DMS53 treated with DMSO at 0.1 percent for 48 hours (cell line): Measurements from ENCODE around the gene MICU1.
"Not testable (repeated sequence)": the region's sequence is repeated elsewhere in the genome, so short reads cannot be mapped to it uniquely, and the experiment has no call there.

Experiments
- DNase-seq: peaks from one replicate; lab custom pipeline; 2025; ENCODE audit not compliant: unreplicated experiment; lab: John Stamatoyannopoulos, UW

The MICU1 gene

DNA sequence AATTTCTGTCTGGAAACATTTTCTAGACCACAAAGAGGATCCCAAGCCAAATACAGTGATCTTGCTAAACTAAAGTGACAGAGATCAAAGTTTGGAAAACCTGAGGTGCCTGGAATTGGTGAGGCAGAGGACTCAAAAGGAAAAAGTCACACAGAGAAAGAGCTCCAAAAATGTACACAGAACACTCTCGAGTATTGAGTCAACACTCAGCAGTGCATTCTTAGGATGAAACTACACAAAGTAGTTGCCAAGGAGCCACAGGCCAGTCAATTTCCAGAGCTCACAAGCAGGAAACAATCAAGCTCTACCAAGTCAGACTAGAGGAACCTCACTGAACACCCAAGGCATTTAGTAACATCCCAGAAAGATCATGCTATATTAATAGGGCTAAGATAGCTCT lies 61.3 kb downstream of the MICU1 start:
- DNase-seq = no peak

DNA sequence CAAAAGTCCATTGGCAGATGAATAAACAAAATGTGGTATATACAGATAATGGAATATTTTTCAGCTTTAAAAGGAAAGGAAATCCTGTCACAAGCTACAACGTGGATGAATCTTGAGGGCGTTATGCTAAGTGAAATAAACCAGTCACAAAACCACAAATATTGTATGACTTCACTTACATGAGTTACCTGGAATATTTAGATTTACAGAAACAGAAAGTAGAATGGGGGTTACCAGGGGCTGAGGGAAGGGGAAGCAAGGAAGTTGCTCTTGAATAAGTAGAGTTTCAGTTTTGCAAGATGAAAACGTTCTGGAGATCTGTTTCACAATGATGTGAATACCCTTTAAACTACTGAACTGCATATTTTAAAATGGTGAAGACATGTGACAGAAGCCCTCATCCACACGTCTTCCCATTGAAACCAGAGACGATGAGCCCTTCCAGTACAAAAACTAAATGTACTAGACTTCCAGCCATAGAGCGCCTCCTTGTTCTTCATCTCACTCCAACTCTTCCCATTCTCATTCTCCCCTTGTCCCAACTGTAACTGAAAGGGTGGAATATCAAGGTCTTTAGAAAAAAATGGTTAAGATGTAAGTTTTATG lies 62.4 kb downstream of the MICU1 start:
- DNase-seq = no peak

DNA sequence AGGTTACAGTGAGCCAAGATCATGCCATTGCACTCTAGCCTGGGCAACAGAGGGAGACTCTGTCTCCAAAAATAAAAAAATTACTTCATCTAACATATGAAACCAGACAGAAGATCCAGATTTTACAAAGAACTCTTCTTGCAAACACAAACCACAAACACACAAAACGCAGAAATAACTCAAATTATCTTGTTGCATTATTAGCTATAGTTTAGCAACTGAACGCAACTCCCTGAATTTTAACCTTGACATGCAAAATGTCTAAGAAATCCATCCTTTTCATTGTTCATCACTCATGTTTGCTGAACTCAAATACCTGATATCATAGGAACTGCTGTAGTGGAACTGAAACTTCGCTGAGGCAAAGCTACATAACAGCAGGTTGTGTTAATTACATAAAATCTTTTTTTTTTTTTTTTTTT lies 64.1 kb downstream of the MICU1 start:
- no peak for DNase-seq

DNA sequence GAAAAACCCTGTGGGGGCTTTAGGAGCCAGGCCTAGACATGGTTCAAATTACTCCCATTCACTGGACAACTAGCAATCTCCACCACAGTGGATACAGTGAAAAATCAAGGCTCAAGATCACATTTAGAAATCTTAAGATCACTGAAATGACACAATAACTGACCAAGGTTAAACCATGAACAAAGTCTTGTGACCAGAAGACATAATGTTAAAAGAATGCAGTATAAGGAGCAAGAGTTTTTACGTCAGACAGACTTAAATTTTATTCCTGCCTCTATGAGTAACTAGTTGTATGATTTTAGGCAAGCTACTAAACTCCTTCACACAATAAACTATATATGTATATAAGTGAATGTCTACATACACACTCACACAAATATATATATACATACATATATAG lies 68.5 kb downstream of the MICU1 start:
- no peak for DNase-seq

DNA sequence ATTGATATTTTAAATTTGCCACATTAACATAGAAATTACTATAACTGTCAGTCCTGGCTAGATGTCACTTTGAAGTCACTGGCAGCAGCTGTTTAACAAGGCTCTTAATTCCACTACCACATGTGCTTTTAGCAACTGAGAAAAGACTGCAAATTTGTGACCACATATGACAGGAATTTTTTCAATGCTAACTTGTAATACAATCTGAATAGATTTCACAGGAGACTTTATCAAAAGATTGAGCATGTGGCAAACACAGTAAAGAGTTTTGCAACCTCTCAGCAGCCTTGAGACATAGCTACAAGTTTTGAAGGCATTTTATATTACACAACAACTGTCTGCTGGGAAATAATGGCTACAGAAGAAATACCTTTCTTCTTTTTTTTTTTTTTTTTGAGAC lies 73.0 kb downstream of the MICU1 start:
- DNase-seq = no peak

DNA sequence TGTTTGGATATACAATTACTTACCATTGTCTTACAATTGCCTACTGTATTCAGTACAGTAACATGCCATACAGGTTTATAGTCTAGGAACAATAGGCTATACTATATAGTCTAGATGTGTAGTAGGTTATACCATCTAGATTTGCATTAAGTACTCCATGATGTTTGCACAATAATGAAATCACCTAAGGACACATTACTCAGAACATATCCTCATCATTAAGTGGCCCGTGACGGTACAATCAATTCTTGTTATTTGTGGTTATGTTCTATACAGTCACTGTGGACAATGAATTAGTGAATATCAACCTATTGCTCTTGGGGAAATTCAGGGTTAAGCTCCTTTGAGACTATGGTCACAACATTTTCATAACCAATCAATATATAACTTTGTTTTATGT lies 75.6 kb downstream of the MICU1 start:
- DNase-seq = no peak

DNA sequence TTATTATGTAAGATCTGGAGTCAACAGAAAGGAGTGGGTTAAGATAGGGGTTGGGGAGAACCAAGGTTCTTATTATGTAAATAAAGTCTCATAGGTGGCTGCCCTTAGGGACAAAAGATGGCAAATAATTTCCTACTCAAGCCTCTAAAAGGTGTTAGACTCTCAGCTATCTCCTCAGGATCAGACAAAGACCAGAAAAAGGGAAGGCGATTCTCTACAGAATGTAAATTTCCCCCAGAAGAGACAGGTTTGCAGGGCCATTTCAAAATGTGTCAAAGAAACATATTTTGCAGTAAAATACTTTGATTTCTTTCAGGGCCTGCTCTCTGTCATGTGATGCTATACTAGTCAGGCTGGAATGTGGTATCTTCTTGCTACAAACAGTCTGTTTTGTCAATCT lies 80.3 kb downstream of the MICU1 start:
- no peak for DNase-seq

DNA sequence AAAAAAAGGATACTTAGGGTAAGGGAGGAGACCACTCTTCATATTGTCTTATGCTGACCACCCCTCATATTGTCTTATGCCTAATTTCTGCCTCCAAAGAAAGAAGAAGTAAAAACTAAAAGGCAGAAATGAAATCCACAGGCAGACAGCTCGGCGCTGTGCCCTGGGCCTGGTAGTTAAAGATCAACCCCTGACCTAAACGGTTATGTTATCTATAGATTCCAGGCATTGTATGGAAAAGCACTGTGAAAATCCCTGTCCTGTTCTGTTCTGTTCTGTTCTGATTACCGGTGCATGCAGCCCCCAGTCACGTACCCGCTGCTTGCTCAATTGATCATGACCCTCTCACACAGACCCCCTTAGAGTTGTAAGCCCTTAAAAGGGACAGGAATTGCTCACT lies 82.0 kb downstream of the MICU1 start:
- DNase-seq = not testable (repeated sequence)

DNA sequence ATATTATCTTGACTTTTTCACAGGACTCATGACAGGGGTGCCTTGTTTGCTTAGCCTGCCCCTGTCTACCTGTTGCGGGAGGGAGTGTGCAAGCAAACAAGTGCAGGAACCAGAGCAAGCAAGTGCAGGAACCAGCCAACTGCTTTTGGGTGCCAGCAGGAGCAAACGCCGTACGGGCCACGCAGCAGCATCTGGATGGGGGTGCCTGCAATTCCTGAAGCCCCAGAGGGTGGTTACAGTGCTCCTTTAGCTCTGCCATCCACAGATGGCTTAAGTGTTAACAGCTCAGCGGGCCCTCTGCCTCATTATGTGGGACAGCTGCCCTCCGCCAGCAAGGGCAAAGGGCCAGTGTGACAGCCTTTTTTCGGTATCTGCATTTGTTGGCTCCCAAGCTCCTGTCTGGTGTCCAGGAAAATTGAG lies 83.5 kb downstream of the MICU1 start:
- no peak for DNase-seq

DNA sequence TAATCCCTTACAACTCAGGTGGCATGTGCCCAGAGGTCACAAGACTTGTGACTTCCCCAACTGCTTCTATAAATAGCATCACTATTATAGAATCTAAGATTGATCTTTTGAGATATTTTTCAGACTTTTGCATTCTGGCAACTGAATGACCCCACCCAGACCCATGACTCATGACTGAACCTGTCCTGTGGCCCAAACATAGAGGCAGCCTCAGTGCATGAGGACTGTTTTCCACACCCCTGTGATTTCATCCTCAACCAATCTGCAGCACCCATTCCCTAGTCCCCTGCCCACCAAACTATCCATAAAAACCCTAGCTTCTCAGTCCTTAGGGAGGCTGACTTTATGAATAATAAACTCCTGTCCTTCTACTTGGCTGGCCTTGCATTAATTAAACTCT lies 84.5 kb downstream of the MICU1 start:
- DNase-seq = no peak

DNA sequence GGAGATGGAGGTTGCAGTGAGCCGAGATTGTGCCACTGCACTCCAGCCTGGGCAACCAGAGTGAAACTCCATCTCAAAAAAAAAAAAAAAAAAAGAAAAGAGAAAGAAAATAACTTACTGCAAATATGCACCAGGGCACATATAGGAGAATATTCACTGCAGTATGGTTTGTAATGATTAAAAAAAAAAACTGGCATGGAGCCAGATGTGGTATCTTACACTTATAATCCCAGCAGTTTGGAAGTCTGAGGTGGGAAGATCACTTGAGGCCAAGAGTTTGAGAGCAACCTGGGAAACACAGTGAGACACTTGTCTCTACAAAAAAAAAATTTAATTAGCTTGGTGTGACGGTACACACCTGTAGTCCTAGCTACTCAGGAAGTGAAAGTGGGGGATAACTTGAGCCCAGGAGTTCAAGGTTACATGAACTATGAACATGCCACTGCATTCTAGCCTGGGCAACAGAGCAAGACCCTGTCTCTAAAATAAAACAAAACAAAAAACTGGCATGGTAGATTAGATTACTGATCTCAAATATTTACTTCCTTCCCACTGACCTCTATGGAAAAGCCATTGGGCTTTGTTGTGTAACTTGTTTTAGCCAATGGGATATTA lies 85.6 kb downstream of the MICU1 start:
- no peak for DNase-seq

DNA sequence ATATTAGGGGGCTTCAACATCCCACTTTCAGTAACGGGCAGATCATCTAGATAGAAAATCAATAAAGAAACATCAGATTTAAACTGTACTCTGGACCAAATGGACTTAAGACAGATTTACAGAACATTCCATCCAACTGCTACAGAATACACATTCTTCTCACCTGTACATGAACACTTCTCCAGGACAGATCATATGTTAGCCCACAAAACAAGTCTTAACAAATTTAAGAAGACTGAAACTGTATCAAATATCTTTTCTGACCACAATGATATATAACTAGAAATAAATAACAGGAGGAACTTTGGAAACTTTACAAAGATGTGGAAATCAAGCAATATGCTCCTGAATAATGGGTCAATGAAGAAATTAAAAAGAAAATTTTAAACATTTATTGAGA lies 86.7 kb downstream of the MICU1 start:
- no peak for DNase-seq

DNA sequence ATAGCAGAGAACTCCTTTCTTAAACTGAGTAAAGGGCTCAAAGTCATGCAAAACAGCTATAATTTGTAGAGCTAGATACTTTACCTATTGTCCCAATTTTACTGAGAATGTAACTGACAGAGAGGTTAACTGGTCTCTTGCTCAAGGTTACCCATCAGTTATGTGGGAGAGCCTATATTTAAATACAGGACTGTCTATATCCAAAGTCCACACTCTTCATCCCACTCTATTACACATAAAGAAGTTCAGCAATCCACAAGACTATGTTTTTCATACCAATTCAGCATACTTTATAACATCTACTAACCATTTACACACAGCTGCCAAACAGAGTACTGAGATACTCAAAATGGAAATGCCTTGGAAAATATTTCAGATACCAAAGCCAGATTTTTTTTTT lies 100.2 kb downstream of the MICU1 start:
- DNase-seq = no peak

DNA sequence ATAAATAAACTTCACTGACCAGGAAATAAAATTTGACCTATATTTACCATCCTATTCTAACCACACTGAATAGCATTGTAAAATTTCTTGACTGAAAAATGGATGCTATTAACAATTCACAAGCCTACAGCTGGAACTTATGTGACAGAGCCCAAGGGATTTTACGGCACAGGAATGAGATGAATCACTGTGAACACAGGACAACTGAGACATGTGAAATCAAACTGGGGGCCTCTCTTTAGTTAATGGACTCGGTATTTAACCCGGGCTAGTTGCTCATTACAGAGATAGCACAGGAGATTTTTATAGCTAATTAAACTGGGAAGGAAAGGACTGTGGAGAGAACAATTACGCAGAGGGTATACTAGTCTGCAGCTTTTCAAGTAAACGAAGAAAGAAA lies 100.6 kb downstream of the MICU1 start:
- DNase-seq = no peak

DNA sequence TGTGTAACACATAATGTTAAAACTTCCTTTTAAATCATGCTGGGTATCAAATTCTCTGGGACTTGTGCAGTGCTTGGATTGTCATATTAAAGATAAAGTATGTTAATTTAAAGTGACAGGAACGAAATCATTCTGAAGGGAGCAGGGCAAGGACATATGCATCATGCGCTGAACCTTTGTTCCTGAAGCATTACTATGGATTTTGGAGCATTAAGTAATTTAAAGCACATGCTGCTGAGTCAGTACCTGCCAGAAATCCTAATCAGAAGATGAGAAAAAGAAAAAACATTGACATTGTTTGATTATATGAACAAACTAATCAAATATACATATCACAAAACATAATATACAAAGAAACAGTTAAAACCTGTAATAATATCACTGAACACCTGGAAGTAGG lies 101.4 kb downstream of the MICU1 start:
- no peak for DNase-seq

DNA sequence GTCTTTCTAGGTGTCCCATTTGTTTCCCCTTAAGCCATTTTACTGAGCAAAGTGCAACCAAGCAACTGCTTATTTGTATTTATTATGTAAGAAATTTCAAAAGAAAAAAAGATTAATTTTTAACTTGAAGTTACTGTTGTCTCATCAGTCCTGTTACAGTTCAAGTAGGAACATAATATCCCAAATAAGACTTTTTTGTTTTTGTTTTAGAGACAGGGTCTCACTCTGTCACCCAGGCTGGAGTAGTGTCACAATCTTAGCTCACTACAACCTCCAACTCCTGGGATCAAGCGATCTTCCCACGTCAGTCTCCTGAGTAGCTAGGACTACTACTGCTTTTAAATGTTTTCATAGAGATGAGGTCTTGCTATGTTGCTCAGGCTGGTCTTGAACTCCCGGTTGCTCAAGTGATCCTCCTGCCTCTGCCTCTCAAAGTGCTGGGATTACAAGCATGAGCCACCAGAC lies 101.9 kb downstream of the MICU1 start:
- no peak for DNase-seq

DNA sequence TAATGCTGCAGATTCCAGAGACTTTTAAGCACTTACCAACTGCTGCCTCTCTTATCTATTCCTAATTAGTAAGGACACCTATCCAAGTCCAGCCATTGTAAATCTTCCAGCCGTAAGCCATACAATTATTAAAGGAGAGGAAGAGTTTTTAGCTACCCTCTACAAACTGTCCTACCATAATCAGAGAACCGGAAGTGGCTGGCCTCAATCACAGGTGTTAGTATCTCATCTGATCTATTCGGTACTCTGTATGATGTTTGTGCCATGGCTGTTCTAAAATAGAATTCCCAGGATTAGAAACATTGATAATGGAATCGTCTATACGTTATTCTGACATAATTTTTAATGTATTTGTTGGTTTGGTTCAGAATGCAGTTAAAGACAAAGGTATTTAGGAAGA lies 102.8 kb downstream of the MICU1 start:
- no peak for DNase-seq

DNA sequence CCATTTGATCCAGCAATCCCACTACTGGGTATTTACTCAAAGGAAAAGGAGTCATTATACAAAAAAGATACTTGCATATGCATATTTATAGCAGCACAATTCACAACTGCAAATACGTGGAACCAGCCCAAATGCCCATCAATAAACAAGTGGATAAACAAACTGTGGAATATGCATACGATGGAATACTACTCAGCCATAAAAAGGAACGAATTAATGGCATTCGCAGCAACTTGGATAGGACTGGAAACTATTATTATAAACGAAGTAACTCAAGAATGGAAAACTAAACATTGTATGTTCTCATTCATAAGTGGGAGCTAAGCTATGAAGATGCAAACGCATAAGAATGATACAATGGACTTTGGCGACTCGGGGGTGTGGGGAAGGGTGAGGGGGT lies 108.6 kb downstream of the MICU1 start:
- no peak for DNase-seq

DNA sequence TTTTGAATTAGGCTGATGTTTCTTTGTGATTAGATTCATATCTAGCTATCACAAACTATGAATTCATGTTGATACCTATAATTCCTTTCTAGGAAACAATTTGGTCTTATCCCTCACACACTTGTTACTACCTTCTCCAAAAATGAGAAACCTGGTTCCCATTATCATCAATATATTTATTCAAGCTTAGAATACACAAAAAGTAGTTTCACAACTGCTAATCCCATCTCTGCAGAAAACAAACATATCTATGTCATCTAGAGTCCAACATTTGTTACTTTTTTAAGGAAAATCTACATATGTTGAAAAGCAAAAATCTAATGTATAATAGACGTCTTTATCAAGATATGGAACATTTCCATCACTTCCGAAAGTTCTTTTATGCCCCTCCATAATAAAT lies 110.4 kb downstream of the MICU1 start:
- no peak for DNase-seq

DNA sequence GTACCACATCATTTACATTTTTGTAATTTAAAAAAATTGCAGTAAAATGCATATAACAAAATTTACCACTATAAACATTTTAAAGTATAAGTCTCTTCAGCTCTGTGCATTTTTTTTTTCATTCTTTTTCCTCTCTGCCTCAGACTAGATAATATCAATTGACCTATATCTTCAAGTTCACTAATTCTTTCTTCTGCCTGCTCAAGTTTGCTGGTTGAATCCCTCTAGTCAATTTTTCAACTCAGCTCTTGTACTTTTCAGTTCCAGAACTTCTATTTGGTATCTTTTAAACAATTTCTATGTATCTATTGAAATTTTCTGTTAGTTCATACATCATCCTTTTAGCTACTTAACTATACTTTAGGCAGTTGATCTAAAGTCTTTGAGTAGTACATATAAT lies 112.0 kb downstream of the MICU1 start:
- DNase-seq = no peak

DNA sequence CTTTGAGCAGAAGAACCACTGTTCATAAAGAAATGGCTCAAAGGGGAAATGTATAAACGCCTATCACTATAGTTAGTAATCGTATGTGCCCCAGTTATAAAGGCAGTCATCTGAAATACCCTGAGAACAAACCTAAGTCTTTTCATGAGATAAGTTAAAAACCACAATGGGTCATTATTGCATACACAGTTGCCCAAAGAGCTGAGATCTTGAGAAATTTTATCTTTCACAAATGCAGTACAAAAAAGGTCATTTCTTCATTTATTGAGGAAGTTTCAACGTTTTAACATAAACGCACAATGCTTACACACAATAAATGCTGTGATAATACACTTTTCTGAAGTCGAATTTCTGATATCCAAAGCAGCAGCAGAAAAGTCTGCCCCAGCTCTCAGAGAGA lies 114.4 kb downstream of the MICU1 start:
- no peak for DNase-seq

DNA sequence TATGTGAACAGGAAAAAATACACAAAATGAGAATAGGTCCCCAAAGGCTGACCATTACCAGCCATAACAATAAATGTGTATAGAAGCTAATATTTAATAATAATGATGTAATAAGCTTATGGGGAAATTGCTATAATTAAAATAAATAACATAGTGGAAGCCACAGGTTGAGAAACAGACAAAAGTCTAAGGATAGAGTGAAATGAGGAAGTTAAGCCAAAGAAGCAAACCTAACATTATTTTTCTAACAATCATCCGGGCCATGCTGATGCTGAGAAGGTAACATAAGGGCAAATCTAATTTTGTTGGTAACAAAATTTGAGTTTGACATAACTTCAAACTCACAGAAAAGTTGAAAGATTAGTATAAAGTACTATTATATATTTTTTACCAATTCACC lies 115.9 kb downstream of the MICU1 start:
- no peak for DNase-seq

DNA sequence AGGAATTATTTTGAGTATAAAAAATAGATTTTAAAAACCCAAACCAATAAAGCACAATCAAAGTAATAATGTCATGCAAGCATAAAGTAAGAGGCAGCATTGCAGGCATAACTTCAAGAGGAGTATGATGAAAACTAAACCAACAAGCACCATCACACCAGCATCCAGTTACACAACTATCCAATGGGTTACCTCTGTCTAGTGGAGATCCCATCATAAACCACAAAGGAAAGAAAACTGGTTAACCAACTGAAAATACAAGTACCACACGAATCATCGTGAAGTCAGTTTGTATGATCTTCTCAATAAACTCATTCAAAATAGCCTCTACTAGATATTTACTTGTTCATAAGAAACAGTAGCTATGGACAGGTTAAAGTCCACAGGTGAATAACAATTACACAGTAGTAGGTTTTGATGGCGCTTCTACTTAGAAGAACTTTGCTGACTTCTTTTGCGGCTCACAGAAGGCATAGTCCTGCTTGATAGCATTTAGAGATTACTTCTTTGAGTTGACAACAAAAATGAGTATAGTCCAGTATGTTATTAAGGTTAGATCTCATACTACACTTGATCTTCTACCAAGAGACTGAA lies 116.6 kb downstream of the MICU1 start:
- DNase-seq = no peak
